T-helper 1 cell treated with Interleukin-12 subunit alpha and Interleukin-12 subunit beta and Interleukin-4 antibody, amounts not matched to agents 30 ng/mL and 1 ng/mL, for 36 hours (primary cell): ENCODE measurements around the gene KIF12. TPM values are rescaled to one million over a fixed set of nuclear protein-coding genes. Genes with fewer than 3 reads are reported as not detected.

Experiments
- intact Hi-C: fragments of 100-400 bp; cut with micrococcal nuclease; formaldehyde crosslinking; loops from one replicate; pipeline ENCODE4 v1.15.1; 2024
- total RNA-seq: library from RNA; stranded (reverse); gene quantifications from 2 replicates; pipeline ENCODE4 v1.2.3, GENCODE V29; 2022

KIF12 gene
- total RNA-seq, 1 donor from 2014 or later = not detected

DNA sequence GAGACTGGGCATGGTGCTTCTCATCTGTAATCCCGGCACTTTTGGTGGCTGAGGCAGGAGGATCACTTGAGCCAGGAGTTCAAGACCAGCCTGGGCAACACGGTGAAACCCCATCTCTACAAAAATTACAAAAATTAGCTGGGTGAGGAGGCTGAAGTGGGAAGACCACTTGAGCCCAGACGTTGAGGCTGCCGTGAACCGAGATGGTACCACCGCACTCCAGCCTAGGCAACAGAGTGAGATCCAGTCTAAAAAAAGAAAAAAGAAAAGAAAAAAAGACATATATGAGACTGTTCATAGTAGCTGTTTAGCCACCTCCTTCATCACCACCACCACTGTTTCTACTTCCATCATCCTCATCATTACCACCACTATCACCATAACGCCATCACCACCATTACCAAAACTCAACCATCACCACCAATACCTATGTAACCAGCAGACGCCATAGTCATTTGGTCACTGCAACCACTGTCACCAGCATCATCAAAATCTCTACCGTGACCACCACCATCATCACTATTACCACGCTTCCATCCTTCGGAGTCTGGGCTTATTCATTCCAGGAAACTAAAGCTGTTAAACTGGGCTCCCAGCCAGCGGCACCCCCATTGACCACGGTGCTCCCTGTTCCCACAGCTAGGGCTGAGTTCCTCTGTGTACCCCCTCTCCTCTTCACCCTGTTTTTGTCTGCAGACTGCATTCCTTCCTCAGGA lies 8.4 kb upstream of the KIF12 start:
- intact Hi-C loops = loop anchor here (1.0 kb wide), 2 partner anchors 184 to 198 kb away; no protein-coding TSS in a partner anchor

GRCh38 chr9:114105236-114105635 lies 6.1 kb upstream of the KIF12 start:
- intact Hi-C loops = no loop called here

GRCh38 chr9:114102484-114102883 lies 3.4 kb upstream of the KIF12 start:
- intact Hi-C loops = no loop called here

DNA sequence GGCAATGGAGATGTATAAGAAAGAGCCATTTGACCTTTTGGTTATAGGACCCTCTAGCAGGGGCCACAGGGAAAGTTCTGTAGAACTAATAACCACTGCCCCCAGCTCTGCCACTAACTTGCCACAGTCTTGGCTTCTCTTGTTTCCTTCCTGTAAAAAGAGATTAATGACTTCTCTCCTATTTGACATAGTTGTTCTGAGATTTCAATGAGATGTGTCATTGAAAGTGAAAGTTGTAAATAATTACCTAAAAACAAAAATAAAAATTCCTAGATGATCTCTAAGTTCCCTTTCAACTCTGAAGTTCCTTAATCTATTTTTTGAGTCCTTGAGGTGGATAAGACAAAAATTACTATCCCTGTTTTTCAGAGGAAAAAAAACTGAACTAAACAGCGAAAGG lies 1.4 kb upstream of the KIF12 start:
- intact Hi-C loops = no loop called here

DNA sequence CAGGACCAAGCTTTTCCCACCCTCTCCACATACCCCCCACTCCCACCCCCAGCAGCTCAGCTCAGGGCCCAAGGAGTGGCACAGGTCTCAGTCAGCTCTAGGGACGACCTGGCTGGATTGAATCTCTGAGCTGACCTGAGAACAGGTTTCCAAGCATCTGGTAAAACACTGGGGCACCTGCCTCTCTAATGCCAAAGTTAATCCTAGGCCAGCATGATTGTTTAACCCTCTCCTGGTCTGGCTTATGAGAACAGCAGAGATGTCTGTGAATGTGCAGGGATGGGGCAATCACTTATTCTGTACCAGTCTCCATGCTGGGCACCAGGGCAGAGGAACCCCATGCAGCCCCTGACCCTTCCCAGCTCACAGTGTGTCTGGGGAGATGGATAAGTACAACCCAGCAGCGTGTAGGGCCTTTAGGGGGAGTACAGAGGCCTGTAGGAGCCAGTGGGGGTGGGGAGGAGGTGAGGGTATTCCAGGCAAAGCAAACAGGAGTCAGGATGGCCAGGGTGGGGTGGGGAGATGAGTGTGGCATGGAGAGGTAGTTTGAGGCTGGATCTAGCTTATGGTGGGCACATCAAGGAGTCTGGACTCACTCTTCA lies 678 bp upstream of the KIF12 start:
- intact Hi-C loops = no loop called here

- intact Hi-C loops = loop anchor here (1.0 kb wide), 1 partner anchor 300 kb away; no protein-coding TSS in a partner anchor
Observed at GRCh38 chr9:114098021-114098935, 814 bp downstream of the KIF12 start.

GRCh38 chr9:114097613-114098020 lies 1.5 kb downstream of the KIF12 start:
- intact Hi-C loops = loop anchor here (1.0 kb wide), 1 partner anchor 301 kb away; no protein-coding TSS in a partner anchor

DNA sequence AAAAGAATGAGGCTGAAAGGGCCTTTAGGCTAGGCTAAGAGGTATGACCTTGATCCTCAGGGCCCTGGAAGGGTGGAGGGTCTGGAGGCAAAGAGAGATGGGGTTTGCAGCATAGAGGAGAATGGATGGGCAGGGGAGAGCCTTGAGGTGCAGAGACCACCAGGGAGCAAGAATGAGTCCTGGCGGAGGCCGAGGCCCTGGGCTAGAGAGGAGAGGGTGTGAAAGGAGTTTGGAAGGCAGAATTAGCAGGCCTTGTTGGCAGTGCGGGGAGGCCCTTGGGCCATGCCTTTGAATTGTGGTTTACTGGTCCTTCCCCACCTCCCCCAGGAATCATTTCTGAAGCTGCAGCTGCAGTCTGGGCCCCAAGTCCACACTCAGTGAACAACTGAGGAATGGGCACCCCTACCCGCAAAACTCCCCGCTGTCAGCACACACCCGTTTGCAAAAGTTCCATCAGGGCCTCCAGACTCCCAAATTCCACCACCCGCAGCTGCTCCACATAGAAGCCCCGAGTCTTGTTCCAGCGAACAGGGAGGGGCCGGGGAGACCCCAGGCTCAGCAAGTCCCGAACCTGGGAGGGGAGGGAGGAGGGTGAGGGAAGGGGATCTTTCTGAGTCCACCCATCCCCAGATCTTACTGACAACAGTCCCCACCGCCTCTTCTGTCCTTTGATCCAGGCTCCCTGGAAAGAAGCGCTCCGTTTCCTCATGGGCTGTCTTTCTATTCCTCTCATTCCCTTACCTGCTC lies 2.1 kb downstream of the KIF12 start:
- intact Hi-C loops = no loop called here

DNA sequence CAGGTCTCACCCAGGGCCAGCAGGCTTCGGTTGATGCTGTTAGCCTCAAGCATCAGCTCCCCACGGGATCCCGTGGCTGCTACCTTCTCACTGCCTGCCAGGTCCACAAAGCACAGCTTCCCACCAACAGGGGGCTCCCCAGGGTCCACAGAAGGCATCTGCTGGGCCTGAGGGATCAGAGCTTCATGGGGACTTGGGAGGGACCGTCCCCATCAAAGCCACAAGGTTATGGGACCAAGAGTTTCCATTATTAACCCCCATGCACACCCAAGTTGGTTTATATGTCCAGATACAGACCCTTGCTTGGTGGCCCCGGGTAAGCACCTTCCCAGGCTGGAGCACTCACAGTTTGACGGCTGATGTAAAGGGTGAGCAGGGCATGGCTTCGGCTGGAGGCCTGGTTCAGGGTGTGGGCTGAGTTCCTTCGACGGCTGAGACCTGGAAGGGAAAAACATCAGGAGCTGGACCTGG lies 3.0 kb downstream of the KIF12 start:
- intact Hi-C loops = no loop called here

DNA sequence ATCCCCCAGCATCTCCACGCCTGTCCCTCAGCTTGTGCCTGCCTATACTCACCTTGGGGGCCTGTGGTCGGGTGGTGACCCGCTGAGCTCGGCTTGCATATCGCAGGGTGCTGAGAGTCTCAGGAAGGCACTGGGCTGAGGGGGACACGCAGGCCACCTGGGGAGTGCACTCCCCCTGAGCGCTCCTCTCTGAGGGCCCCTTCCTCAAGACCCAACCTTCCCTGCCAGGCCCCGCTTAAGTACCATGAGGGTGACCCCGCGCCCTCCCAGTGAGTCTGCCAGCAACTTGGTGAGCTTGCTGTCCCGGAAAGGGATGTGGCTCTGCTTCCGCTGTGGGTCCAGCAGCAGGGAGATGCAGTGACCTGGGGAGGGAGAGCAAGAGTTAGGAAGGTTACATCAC lies 4.1 kb downstream of the KIF12 start:
- intact Hi-C loops = no loop called here

DNA sequence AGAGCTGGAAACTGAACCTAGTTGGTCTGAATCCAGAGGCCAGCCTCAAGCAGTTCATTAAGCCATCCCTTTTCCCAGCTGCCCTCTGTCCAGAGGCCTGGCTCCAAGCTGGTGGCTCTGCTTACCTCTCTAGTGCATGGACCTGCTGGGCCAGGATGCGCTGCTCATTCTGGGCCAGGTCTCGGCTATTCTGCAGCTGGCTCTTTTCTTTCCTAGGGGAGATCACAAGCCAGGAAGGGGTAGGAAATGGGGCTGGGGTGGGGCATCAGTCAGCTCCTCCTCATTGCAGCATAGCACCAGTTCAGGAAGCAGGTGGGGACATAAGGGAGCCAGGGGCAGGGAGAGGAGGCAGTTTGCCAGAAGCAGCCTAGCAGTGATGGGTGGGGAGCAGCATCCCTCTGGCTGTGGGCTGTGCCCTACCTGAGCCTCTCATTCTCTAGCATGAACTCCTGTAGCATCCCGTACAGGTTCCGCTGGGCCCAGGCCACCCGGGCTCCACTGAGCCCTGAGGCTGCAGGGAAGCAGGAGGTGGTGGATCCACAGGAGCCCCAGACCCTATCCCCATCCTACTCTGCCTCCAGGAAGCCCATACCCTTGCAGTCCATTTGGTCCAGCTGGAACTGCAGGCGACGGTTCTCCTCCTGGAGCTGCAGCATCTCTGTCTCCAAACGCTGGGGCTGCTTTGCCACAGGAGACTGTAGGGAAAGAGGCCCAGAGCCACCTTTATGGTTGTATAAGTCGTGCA lies 5.2 kb downstream of the KIF12 start:
- intact Hi-C loops = no loop called here

DNA sequence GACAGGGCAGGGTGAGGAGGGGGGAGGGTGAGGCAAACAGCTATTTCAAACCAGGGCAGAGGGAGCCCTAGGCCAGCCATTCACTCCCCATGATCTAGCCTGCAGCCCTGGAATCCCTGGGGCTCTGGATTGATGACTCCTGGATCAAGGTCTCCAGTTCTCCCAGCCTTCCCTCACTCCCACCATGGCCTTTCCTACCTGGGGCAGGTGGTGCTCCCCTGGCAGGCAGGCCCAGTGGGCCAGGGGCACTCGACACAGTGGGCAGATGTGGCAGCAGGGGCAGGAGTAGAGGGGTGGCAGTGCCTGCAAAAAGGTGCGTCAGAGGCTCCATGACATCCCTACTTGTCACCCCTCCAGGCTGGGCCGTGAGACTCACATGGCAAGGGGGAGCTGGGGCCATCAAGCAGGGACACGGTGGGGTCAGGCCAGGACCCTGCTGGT lies 6.0 kb downstream of the KIF12 start:
- intact Hi-C loops = no loop called here

DNA sequence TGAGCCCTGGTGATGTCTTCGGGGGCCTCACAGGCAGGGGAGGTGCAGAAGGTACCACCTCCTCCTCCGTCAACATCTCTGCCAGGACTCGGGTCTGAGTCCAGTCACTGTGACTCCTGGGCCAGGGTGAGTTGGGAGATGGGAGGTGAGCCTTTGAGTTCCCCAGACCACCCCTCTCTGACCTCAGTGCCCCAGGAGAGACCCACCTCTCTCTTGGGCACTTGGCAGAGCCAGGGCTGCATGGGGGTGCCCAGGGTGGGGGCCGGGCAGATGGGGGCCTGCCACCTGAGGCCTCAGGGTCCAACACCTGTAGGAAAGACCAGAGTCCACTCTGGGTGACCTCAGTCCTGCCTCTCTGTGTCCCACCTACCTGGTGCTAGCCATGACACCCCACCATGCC lies 6.8 kb downstream of the KIF12 start:
- intact Hi-C loops = no loop called here

DNA sequence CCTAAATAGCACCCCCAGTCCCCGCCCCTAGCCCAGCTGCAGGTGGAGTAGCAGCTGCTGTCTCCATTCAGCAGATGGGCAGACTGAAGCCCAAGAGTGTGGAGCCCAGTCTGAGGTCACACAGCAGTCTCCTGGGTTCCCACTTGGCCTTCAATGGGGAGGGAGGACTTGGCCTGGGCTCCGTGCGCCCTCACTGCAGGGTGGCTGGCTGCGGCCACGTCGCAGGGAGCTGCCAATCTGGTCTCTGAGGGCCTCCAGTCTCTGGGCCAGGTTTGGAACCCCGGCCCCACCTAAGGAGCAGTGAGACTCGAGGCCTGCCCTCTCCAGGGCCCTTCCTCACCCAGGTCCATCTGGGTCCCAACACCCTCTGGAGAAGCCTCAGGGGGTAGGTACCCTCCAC lies 7.4 kb downstream of the KIF12 start:
- intact Hi-C loops = no loop called here

DNA sequence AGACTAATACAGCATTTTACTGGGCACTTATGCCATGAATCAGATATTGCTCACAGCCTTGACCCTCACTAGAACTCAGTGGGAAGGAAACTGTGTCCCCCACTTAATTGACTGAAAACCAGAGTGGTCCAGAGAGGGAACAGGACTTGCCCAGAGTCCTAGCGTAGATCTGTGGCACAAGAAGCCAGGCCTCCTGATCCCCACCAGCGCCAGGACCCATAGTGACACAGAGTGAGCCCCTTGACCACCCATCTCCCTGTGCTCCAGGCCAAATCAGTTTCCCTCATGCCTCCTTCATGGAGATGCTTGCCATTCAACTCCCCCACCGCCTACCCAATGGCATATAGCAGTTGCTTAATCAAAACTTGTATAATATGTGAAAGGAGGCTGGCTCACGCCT lies 8.3 kb downstream of the KIF12 start:
- intact Hi-C loops = no loop called here

DNA sequence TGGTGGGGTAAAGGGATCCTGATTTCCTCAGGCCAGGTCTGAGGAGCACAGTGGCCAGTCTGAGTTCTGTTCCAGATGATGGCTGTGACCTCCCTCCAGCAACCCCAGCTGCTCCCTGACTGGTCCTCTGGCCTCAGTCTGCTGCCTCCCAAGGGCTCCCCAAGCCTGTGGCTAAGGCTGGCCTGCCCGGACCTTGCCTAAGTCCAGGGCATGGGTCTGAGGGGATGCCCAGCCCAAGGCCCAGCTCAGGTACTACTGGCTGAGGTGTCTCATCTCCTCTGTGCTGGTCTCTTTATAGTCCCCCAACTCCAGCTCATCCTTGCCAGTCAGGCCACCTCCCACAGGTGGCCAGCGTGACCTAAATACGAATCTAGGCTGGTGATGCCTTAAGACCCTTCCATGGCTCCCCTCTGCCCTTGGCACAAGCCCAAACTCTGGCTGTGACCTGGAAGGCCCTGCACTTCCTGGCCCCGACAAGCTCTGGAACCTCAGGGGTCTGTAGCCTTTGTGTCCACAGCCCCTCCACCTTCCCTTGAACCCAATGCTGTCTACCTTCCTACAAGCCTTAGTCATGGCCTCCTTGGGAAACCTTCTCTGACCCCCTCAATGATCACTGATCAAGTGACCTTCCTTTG lies 9.8 kb downstream of the KIF12 start:
- intact Hi-C loops = no loop called here

DNA sequence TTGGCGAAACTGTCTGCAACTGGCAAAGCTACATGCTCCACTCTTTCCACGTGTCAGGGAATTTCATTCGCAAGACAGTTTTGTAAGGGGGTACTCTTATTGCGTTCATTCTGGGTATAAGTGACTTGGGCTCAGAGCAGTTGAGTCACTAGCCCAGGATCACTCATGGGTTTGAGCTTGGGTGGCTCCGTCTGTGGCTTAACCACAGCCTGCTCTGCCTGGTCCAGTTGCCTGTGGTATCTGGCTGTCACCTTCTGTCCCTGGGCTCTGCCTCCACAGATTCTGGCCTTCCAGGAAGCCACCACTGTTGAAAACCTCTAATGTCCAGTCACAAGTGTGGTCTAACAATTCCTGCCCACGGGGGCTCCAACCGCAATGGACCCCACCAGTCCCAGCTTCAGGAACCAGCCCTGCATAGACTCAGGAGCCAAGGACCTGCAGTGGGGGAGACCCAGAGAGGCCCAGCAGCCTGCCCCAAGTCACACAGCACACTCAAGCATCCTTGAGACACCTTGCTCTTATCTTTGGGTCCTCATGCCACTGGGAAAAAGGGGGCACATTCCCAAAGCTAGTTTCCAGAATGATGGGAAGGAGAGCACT lies 10.4 kb downstream of the KIF12 start:
- intact Hi-C loops = no loop called here

- intact Hi-C loops = no loop called here
Observed at GRCh38 chr9:114087721-114088120, 11.4 kb downstream of the KIF12 start.

DNA sequence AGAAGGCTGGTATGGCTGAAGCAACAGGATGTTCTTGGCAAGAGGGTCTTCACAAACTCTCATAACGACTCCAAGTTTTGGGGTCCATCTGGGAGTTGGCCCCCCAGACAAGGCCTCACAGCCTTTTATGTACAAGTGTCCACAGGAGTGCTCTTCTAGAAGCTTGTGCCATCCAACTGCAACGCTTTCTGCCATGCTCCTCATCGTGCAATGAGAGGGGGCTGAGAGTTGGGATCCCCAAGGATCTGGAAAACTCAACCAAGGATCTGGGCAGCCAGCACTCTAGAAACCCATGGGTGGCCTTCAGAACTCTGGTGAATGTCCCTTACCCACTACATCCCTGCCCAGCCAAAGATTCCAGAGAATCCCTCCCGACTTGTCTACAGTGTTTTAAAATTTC lies 12.5 kb downstream of the KIF12 start:
- intact Hi-C loops = no loop called here
